GM23338 (cell line): ENCODE results near the gene TENM3. TPM values are rescaled to one million over a fixed set of nuclear protein-coding genes. Genes with fewer than 3 reads are reported as not detected.

Experiments
- ATAC-seq: fragments of 200-7000 bp; cut with Tn5 transposase; 3 replicates; pipeline ENCODE4 v1.9.1; 2020
- DNase-seq: peaks from one replicate; pipeline ENCODE4 v3.0.0-alpha.2; 2015; ENCODE audit warnings: low spot score
- H2AFZ ChIP-seq: fragments of 200-600 bp; sonication (generic); 2 replicates; pipeline ENCODE4 v1.8.0; 2016; ENCODE audit warnings: antibody characterized with exemption, mild to moderate bottlenecking, moderate library complexity
- H3F3A ChIP-seq: fragments of 200-600 bp; sonication (generic); replicated peaks from 2 replicates; pipeline ENCODE4 v1.8.0; 2017; ENCODE audit warnings: antibody characterized with exemption, mixed run types, low read depth
- H3K27ac ChIP-seq: fragments of 200-600 bp; sonication (generic); 2 replicates; pipeline ENCODE4 v1.6.1; 2016; ENCODE audit warnings: low read depth
- H3K27me3 ChIP-seq: fragments of 200-600 bp; sonication (generic); 2 replicates; pipeline ENCODE4 v1.8.0; 2016; ENCODE audit warnings: mild to moderate bottlenecking, mixed run types, moderate library complexity; ENCODE audit not compliant: insufficient read depth
- H3K36me3 ChIP-seq: fragments of 200-600 bp; sonication (generic); 2 replicates; pipeline ENCODE4 v1.8.0; 2016; ENCODE audit warnings: mild to moderate bottlenecking; ENCODE audit not compliant: insufficient read depth
- H3K4me1 ChIP-seq: fragments of 200-600 bp; sonication (generic); 2 replicates; pipeline ENCODE4 v1.8.0; 2016; ENCODE audit warnings: mild to moderate bottlenecking, moderate library complexity; ENCODE audit not compliant: insufficient read depth
- H3K4me2 ChIP-seq: fragments of 200-600 bp; sonication (generic); 2 replicates; pipeline ENCODE4 v1.7.1; 2017; ENCODE audit warnings: mixed run types
- H3K4me3 ChIP-seq: fragments of 200-600 bp; sonication (generic); 2 replicates; pipeline ENCODE4 v1.6.1; 2016; ENCODE audit warnings: mixed run types
- H3K79me2 ChIP-seq: fragments of 200-600 bp; sonication (generic); replicated peaks from 2 replicates; pipeline ENCODE4 v1.8.0; 2017; ENCODE audit warnings: mild to moderate bottlenecking; ENCODE audit not compliant: insufficient read depth
- H3K9me2 ChIP-seq: fragments of 200-600 bp; sonication (generic); 2 replicates; pipeline ENCODE4 v1.8.0; 2017; ENCODE audit not compliant: insufficient read depth
- H4K20me1 ChIP-seq: fragments of 200-600 bp; sonication (generic); replicated peaks from 2 replicates; pipeline ENCODE4 v1.8.0; 2017; ENCODE audit warnings: mild to moderate bottlenecking; ENCODE audit not compliant: insufficient read depth
- H3K27ac Mint-ChIP-seq: 2 replicates; pipeline ENCODE4 v1.8.0; 2020; ENCODE audit warnings: inconsistent platforms, mild to moderate bottlenecking, moderate library complexity, mixed read lengths
- H3K27me3 Mint-ChIP-seq: 3 replicates; pipeline ENCODE4 v1.8.0; 2022; ENCODE audit warnings: low read depth, mild to moderate bottlenecking, moderate library complexity, mixed read lengths, inconsistent platforms; ENCODE audit not compliant: insufficient read depth, poor library complexity
- H3K36me3 Mint-ChIP-seq: 3 replicates; pipeline ENCODE4 v1.8.0; 2021; ENCODE audit warnings: low read depth, mild to moderate bottlenecking, inconsistent platforms, moderate library complexity, mixed read lengths
- H3K4me1 Mint-ChIP-seq: 3 replicates; pipeline ENCODE4 v1.8.0; 2020; ENCODE audit warnings: mild to moderate bottlenecking, inconsistent platforms, mixed read lengths
- H3K4me3 Mint-ChIP-seq: 3 replicates; pipeline ENCODE4 v1.8.0; 2021; ENCODE audit warnings: moderate library complexity, mild to moderate bottlenecking, inconsistent platforms, mixed read lengths
- H3K9me3 Mint-ChIP-seq: 3 replicates; pipeline ENCODE4 v1.8.0; 2020; ENCODE audit warnings: moderate library complexity, mild to moderate bottlenecking, inconsistent platforms, mixed read lengths
- CREB1 ChIP-seq: fragments of 250-450 bp; sonication (Bioruptor Pico); IDR thresholded peaks from 2 replicates; pipeline ENCODE4 v1.5.0; 2020; ENCODE audit warnings: low read depth, mild to moderate bottlenecking, moderate library complexity
- EZH2 ChIP-seq: fragments of 200-600 bp; sonication (generic); IDR thresholded peaks from one replicate; pipeline ENCODE4 v1.8.0; 2017; ENCODE audit warnings: antibody characterized with exemption, mild to moderate bottlenecking, low read depth; ENCODE audit not compliant: unreplicated experiment
- NANOG ChIP-seq: IDR thresholded peaks from 2 replicates; pipeline ENCODE4 v1.6.1; 2016; ENCODE audit warnings: antibody characterized with exemption, borderline replicate concordance
- polyA plus RNA-seq: library from polyadenylated mRNA; unstranded; fragments of >200 nt; fragmentation: Nextera tagmentation; extraction: Ambion mirVana; gene quantifications from 2 replicates; pipeline ENCODE4 v1.2.1, GENCODE V29; 2016
- total RNA-seq: library from RNA; depleted of rRNA; stranded (reverse); fragments of >200 nt; shearing (Covaris generic); gene quantifications from 2 replicates; pipeline ENCODE4 v1.2.3, GENCODE V29; 2014
- TF ChIP-seq, protein P1 (sequence below): fragments of 250-450 bp; sonication (Bioruptor Pico); IDR thresholded peaks from 2 replicates; pipeline ENCODE4 v1.5.0; 2020; ENCODE audit warnings: mild to moderate bottlenecking, moderate library complexity
- TF ChIP-seq, protein P2 (sequence below): IDR thresholded peaks from 2 replicates; pipeline ENCODE4 v1.6.1; 2016; ENCODE audit warnings: antibody characterized with exemption

The TENM3 gene
- total and polyA plus RNA-seq, 2 experiments from 2014 or later, result 22.2 to 128 TPM

DNA sequence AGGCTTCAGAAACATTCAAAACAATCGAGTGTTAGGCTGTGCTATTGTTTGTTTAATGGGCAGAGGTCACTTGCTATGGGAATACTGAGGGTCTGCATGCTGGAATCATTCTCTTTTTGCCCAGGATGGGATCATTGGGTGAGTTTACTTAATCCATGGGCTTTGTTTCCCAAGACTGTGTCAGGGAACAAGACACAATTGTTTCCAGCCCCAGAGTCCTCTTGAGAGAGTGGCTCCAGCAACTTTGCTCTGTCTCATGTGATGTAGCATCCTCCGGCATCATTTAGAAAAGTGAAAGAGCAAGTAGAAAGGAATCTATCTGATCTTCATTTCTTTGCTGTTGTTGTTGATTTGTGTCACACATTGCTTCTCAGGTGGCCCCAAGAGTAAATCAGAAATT lies 1.8 kb downstream of the TENM3 start:
- no peak overlapping the region for H3K27ac ChIP-seq
- Mint-ChIP-seq H3K36me3 (peaks cover 13% of the 10 kb centered on the region; the same call in 2 of the 3 replicates), H3K4me1 (peaks cover 30% of the 10 kb centered on the region), H3K27ac (peak overlapping the region; percentile 57), H3K4me3 (no peak overlapping the region), H3K9me3 (no peaks in the 10 kb centered on the region; the same call in 2 of the 3 replicates), H3K27me3 (peaks cover 7% of the 10 kb centered on the region)
- H3K27me3 ChIP-seq, result no peaks in the 10 kb centered on the region
- no peaks in the 10 kb centered on the region for H3K9me2 ChIP-seq
- ATAC-seq (no peak), DNase-seq (no peak)
- no peak overlapping the region for H3K4me2 ChIP-seq
- H3F3A ChIP-seq, result no peaks in the 10 kb centered on the region
- H3K4me1 ChIP-seq, result peaks cover 17% of the 10 kb centered on the region
- H3K36me3 ChIP-seq, result no peaks in the 10 kb centered on the region
- H2AFZ ChIP-seq, result no peak overlapping the region
- no peak overlapping the region for H3K4me3 ChIP-seq
- no peaks in the 10 kb centered on the region for H4K20me1 ChIP-seq
- H3K79me2 ChIP-seq, result no peaks in the 10 kb centered on the region
- TF ChIP-seq NANOG (no peak), CREB1 (CRISPR knock-in tag) (no peak), EZH2 (no peak)
- TF ChIP-seq, protein P1, sequence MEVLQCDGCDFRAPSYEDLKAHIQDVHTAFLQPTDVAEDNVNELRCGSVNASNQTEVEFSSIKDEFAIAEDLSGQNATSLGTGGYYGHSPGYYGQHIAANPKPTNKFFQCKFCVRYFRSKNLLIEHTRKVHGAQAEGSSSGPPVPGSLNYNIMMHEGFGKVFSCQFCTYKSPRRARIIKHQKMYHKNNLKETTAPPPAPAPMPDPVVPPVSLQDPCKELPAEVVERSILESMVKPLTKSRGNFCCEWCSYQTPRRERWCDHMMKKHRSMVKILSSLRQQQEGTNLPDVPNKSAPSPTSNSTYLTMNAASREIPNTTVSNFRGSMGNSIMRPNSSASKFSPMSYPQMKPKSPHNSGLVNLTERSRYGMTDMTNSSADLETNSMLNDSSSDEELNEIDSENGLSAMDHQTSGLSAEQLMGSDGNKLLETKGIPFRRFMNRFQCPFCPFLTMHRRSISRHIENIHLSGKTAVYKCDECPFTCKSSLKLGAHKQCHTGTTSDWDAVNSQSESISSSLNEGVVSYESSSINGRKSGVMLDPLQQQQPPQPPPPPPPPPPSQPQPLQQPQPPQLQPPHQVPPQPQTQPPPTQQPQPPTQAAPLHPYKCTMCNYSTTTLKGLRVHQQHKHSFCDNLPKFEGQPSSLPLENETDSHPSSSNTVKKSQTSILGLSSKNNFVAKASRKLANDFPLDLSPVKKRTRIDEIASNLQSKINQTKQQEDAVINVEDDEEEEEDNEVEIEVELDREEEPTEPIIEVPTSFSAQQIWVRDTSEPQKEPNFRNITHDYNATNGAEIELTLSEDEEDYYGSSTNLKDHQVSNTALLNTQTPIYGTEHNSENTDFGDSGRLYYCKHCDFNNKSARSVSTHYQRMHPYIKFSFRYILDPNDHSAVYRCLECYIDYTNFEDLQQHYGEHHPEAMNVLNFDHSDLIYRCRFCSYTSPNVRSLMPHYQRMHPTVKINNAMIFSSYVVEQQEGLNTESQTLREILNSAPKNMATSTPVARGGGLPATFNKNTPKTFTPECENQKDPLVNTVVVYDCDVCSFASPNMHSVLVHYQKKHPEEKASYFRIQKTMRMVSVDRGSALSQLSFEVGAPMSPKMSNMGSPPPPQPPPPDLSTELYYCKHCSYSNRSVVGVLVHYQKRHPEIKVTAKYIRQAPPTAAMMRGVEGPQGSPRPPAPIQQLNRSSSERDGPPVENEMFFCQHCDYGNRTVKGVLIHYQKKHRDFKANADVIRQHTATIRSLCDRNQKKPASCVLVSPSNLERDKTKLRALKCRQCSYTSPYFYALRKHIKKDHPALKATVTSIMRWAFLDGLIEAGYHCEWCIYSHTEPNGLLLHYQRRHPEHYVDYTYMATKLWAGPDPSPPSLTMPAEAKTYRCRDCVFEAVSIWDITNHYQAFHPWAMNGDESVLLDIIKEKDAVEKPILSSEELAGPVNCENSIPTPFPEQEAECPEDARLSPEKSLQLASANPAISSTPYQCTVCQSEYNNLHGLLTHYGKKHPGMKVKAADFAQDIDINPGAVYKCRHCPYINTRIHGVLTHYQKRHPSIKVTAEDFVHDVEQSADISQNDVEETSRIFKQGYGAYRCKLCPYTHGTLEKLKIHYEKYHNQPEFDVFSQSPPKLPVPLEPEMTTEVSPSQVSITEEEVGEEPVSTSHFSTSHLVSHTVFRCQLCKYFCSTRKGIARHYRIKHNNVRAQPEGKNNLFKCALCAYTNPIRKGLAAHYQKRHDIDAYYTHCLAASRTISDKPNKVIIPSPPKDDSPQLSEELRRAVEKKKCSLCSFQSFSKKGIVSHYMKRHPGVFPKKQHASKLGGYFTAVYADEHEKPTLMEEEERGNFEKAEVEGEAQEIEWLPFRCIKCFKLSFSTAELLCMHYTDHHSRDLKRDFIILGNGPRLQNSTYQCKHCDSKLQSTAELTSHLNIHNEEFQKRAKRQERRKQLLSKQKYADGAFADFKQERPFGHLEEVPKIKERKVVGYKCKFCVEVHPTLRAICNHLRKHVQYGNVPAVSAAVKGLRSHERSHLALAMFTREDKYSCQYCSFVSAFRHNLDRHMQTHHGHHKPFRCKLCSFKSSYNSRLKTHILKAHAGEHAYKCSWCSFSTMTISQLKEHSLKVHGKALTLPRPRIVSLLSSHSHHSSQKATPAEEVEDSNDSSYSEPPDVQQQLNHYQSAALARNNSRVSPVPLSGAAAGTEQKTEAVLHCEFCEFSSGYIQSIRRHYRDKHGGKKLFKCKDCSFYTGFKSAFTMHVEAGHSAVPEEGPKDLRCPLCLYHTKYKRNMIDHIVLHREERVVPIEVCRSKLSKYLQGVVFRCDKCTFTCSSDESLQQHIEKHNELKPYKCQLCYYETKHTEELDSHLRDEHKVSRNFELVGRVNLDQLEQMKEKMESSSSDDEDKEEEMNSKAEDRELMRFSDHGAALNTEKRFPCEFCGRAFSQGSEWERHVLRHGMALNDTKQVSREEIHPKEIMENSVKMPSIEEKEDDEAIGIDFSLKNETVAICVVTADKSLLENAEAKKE (CRISPR knock-in tag), result no peak
- TF ChIP-seq, protein P2, sequence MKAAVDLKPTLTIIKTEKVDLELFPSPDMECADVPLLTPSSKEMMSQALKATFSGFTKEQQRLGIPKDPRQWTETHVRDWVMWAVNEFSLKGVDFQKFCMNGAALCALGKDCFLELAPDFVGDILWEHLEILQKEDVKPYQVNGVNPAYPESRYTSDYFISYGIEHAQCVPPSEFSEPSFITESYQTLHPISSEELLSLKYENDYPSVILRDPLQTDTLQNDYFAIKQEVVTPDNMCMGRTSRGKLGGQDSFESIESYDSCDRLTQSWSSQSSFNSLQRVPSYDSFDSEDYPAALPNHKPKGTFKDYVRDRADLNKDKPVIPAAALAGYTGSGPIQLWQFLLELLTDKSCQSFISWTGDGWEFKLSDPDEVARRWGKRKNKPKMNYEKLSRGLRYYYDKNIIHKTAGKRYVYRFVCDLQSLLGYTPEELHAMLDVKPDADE, result no peak
